GM12878 (cell line): ENCODE results near the gene CCDC97.

Source experiments
- BHLHE40 ChIP-seq, 2 experiments: fragments of 450-650 bp in 1 of 2; IDR thresholded peaks; 2 replicates each; pipeline ENCODE4 v1.6.1; 2011 to 2017; ENCODE audit warnings: low read depth in 2 of 2, borderline replicate concordance in 1 of 2, improper control_type of control experiment in 1 of 2, low read length in 1 of 2, mild to moderate bottlenecking in 1 of 2
- CTCF ChIP-seq, 3 experiments: IDR thresholded peaks in 2 of 3; conservative IDR thresholded peaks in 1 of 3; 2 replicates each; pipeline ENCODE4 v1.5.1; 2011; ENCODE audit warnings: low read depth in 3 of 3, low read length in 3 of 3, mild to moderate bottlenecking in 3 of 3, control low read depth in 2 of 3, moderate library complexity in 2 of 3, inconsistent platforms in 1 of 3, mixed read lengths in 1 of 3; ENCODE audit not compliant: control insufficient read depth in 2 of 3, insufficient read depth in 1 of 3; ENCODE audit errors: extremely low read depth in 1 of 3
- POLR2A ChIP-seq: IDR thresholded peaks from 2 replicates; pipeline ENCODE4 v1.6.1; 2011; ENCODE audit warnings: low read depth, mild to moderate bottlenecking, low read length
- RAD51 ChIP-seq: fragments of 450-650 bp; IDR thresholded peaks from 2 replicates; pipeline ENCODE4 v1.6.1; 2016; ENCODE audit warnings: moderate library complexity, mild to moderate bottlenecking, inconsistent platforms
- USF1 ChIP-seq: IDR thresholded peaks from 2 replicates; pipeline ENCODE4 v1.6.1; 2011; ENCODE audit warnings: borderline replicate concordance, low read depth, mild to moderate bottlenecking, moderate library complexity, mixed read lengths, low read length; ENCODE audit not compliant: insufficient read depth; ENCODE audit errors: extremely low read length

GRCh38 chr19:41372501-41372900 is 62.5 kb downstream of the CCDC97 start:
- no peak for TF ChIP-seq BHLHE40 (IDR thresholded peaks at IDR 0.05; ENCODE audit: borderline replicate concordance in 1 of 2, low read depth in 2 of 2, low read length in 1 of 2)
- TF ChIP-seq CTCF (IDR thresholded peaks at IDR 0.05 in 2 of 3, conservative IDR thresholded peaks at IDR 0.05 in 1 of 3; ENCODE audit: control insufficient read depth in 2 of 3, extremely low read depth in 1 of 3, insufficient read depth in 1 of 3, low read depth in 3 of 3, low read length in 3 of 3): no peak
- no peak for TF ChIP-seq RAD51
- no peak for TF ChIP-seq USF1
- TF ChIP-seq POLR2A: no peak
